Lower lobe of right lung (tissue), 2 donors: ENCODE measurements around the gene NCEH1. TPM values are rescaled to one million over a fixed set of nuclear protein-coding genes. Genes with fewer than 3 reads are reported as not detected.

Experiments used
- ATAC-seq, 2 donors: fragments of 200-7000 bp; cut with Tn5 transposase; one replicate each; pipeline ENCODE4 v1.9.1; 2020 to 2022; ENCODE audit warnings: mild to moderate bottlenecking in 2 of 2, moderate library complexity in 2 of 2
- DNase-seq: peaks from one replicate; pipeline ENCODE4 v3.0.0-alpha.2; 2020
- H3K27ac ChIP-seq: fragments of 200-600 bp; one replicate; pipeline ENCODE4 v1.8.0; 2022
- H3K27me3 ChIP-seq: fragments of 200-600 bp; one replicate; pipeline ENCODE4 v1.8.0; 2022; ENCODE audit warnings: low read depth
- H3K36me3 ChIP-seq: fragments of 200-600 bp; one replicate; pipeline ENCODE4 v1.8.0; 2022; ENCODE audit warnings: mild to moderate bottlenecking
- H3K4me1 ChIP-seq: fragments of 200-600 bp; one replicate; pipeline ENCODE4 v1.8.0; 2022
- H3K4me3 ChIP-seq: fragments of 200-600 bp; one replicate; pipeline ENCODE4 v1.8.0; 2022; ENCODE audit warnings: mild to moderate bottlenecking
- H3K9me3 ChIP-seq: fragments of 200-600 bp; one replicate; pipeline ENCODE4 v1.8.0; 2022
- intact Hi-C: fragments of 100-400 bp; cut with DNase I; formaldehyde crosslinking; loops from one replicate; pipeline ENCODE4 v1.11.0; 2022
- total RNA-seq: library from RNA; stranded (reverse); fragmentation: NEBNext Ultra II Directional; extraction: Animal tissue kit (Norgen Biotek cat#: 25700); gene quantifications from one replicate; pipeline ENCODE4 v1.2.1, GENCODE V29; 2021
- TF ChIP-seq, protein P1 (sequence below): fragments of 200-600 bp; IDR thresholded peaks from one replicate; pipeline ENCODE4 v1.8.0; 2022; ENCODE audit warnings: antibody characterized with exemption, mild to moderate bottlenecking
- donor health status: DM: no; HTN: yes; CAD: no; lungs with severe emphysema.

NCEH1 gene
- total RNA-seq, 1 donor from 2014 or later: 97.7 TPM

DNA sequence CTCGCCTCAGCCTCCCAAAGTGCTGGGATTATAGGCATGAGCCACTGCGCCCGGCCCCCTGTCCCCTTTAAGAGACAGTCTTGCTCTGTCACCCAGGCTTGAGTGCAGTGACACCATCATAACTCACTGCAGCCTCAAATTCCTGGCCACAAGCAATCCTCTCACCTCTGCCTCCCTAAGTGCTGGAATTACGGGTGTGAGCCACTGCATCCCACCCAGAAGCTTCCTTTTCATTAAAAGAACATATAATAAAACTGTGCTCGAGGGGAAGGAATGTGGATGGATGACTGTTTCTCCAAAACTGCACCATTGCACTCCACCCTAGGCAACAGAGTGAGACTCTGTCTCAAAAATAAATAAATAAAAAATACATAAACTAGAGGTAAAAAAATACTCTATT is 70.1 kb downstream of the NCEH1 start:
- intact Hi-C loops: no loop called here
- no peaks in the 10 kb centered on the region for H3K9me3 ChIP-seq
- peaks cover 14% of the 10 kb centered on the region for H3K36me3 ChIP-seq
- no peaks in the 10 kb centered on the region for H3K4me1 ChIP-seq
- ATAC-seq: no peak
- no peak overlapping the region for H3K4me3 ChIP-seq
- no peaks in the 10 kb centered on the region for H3K27me3 ChIP-seq
- TF ChIP-seq, protein P1, sequence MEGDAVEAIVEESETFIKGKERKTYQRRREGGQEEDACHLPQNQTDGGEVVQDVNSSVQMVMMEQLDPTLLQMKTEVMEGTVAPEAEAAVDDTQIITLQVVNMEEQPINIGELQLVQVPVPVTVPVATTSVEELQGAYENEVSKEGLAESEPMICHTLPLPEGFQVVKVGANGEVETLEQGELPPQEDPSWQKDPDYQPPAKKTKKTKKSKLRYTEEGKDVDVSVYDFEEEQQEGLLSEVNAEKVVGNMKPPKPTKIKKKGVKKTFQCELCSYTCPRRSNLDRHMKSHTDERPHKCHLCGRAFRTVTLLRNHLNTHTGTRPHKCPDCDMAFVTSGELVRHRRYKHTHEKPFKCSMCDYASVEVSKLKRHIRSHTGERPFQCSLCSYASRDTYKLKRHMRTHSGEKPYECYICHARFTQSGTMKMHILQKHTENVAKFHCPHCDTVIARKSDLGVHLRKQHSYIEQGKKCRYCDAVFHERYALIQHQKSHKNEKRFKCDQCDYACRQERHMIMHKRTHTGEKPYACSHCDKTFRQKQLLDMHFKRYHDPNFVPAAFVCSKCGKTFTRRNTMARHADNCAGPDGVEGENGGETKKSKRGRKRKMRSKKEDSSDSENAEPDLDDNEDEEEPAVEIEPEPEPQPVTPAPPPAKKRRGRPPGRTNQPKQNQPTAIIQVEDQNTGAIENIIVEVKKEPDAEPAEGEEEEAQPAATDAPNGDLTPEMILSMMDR: no peak
- no peak overlapping the region for H3K27ac ChIP-seq
- DNase-seq: no peak

DNA sequence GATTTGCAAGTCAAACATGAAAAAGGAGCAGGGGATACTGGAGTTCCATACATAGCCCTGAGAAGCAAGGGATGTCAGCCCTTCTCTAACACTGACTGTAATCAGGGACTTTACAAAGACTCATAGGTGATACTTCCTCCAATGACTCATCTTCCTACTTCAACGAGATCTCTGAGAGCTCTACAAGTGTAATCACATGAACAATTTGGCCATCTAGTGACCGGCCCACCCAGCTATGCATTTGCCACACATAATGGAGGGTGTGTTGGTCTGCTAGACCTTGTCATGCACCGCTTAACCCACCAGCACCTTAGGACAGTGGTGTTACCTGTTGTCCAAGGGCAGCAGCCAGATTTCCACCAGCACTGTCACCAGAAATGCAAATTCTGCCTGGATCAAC is 75.3 kb downstream of the NCEH1 start:
- Histone ChIP-seq H3K4me1 (no peaks in the 10 kb centered on the region), H3K36me3 (peaks cover 31% of the 10 kb centered on the region), H3K27ac (no peak overlapping the region), H3K27me3 (no peaks in the 10 kb centered on the region), H3K4me3 (no peak overlapping the region), H3K9me3 (no peaks in the 10 kb centered on the region)
- intact Hi-C loops: no loop called here
- DNase-seq: no peak
- ATAC-seq: peak; percentile 35 to 38
- TF ChIP-seq, protein P1: no peak

DNA sequence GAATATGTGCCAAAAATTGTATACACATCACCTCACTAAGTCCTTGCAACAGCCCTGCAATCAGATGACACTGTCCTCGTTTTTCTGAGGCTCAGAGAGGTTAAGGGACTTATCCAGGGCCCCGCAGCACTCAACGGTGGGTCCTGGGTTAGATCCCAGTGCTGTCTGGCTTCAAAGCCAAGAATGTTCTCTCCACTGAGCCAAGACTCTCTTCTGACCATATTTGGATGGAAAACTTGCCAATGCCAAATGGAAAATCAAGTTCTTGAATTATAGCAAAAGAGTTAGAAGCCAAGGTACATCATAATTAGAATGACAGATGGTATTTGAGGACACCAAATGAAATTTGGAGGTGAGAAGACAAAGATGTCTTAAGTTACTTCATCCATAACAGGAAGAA is 75.9 kb downstream of the NCEH1 start:
- H3K27ac ChIP-seq: no peak overlapping the region
- H3K9me3 ChIP-seq: no peaks in the 10 kb centered on the region
- no peak overlapping the region for H3K4me3 ChIP-seq
- peaks cover 31% of the 10 kb centered on the region for H3K36me3 ChIP-seq
- TF ChIP-seq, protein P1: no peak
- intact Hi-C loops: no loop called here
- DNase-seq (no peak), ATAC-seq (no peak)
- no peaks in the 10 kb centered on the region for H3K27me3 ChIP-seq
- H3K4me1 ChIP-seq: no peaks in the 10 kb centered on the region

DNA sequence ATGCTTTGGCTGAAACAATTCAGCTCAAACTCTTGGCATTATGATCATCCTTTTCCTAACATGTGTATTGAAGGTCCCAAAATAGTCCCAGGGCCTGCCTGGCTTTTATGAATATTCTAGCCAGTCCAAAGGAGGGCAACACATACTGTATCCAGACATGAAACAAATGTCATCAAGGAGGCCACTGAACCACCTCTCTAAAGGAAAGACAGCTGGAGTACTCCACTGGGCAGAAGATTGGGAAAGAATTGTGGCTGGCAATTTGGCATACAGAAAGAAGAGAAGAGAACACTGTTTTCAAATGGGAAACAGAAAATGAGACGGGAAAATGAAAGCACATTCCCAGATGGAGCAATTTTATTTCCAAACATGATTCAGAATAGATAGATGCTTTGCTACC is 80.6 kb downstream of the NCEH1 start:
- intact Hi-C loops: no loop called here
- H3K4me1 ChIP-seq: peaks cover 12% of the 10 kb centered on the region
- H3K27ac ChIP-seq: no peak overlapping the region
- peaks cover 27% of the 10 kb centered on the region for H3K36me3 ChIP-seq
- ATAC-seq (no peak), DNase-seq (no peak)
- no peak overlapping the region for H3K4me3 ChIP-seq
- TF ChIP-seq, protein P1: no peak
- H3K27me3 ChIP-seq: no peaks in the 10 kb centered on the region
- no peaks in the 10 kb centered on the region for H3K9me3 ChIP-seq

DNA sequence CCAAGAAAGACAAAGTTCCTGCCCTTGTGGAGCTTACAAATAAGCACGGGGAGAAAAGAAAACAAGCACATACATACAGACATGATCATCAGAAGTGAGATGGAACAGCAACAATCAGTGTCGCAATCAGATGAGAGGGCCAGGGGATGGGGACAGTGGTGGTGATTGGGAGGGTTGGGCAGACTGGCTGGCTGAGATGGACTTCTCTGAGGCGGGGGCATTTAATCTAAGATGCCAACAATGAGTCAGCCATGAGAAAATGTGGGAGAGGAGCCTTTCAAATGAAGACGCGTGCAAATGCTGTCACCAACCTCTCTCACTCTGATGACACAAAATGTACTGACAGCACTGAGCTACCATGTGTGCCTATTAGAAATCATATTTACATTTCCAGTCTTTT is 81.4 kb downstream of the NCEH1 start:
- Histone ChIP-seq H3K4me3 (no peak overlapping the region), H3K9me3 (no peaks in the 10 kb centered on the region), H3K36me3 (peaks cover 19% of the 10 kb centered on the region), H3K4me1 (peaks cover 12% of the 10 kb centered on the region), H3K27ac (no peak overlapping the region), H3K27me3 (no peaks in the 10 kb centered on the region)
- ATAC-seq: no peak
- intact Hi-C loops: no loop called here
- TF ChIP-seq, protein P1: no peak
- DNase-seq: no peak
